Cardiac muscle cell (in vitro differentiated cells and primary cell): ENCODE data around the gene SP100. TPM values are rescaled to one million over a fixed set of nuclear protein-coding genes. Genes with fewer than 3 reads are reported as not detected.

ENCODE experiments used
- DNase-seq, 2 donors: peaks; one replicate each; pipeline versions ENCODE4 v3.0.0 to v3.0.0-alpha.2; 2010 to 2017; ENCODE audit warnings: low read depth in 1 of 2, low spot score in 1 of 2
- H3K27ac ChIP-seq: fragments of 200-600 bp; sonication (generic); 2 replicates; pipeline ENCODE4 v1.5.1; 2016
- H3K27me3 ChIP-seq: fragments of 200-600 bp; sonication (generic); 2 replicates; pipeline ENCODE4 v1.6.0; 2016; ENCODE audit warnings: control low read depth
- H3K36me3 ChIP-seq: fragments of 200-600 bp; sonication (generic); 2 replicates; pipeline ENCODE4 v1.5.1; 2016; ENCODE audit warnings: control low read depth
- H3K4me1 ChIP-seq: fragments of 200-600 bp; sonication (generic); 2 replicates; pipeline ENCODE4 v1.8.1; 2017; ENCODE audit warnings: low read depth, mild to moderate bottlenecking, mixed run types
- H3K4me3 ChIP-seq: fragments of 200-600 bp; sonication (generic); 2 replicates; pipeline ENCODE4 v1.5.1; 2016; ENCODE audit warnings: mild to moderate bottlenecking
- H3K9me3 ChIP-seq: fragments of 200-600 bp; sonication (generic); 2 replicates; pipeline ENCODE4 v1.5.1; 2017; ENCODE audit warnings: low read depth, mild to moderate bottlenecking, control low read depth
- polyA plus RNA-seq: library from polyadenylated mRNA; unstranded; fragments of >200 nt; fragmentation: Nextera tagmentation; extraction: Ambion mirVana; gene quantifications from 2 replicates; pipeline ENCODE4 v1.2.1, GENCODE V29; 2016
- total RNA-seq: library from RNA; depleted of rRNA; stranded (reverse); fragments of >200 nt; gene quantifications from 2 replicates; pipeline ENCODE4 v1.2.3, GENCODE V29; 2016
- TF ChIP-seq, protein P1 (sequence below): IDR thresholded peaks from 2 replicates; pipeline ENCODE4 v1.5.1; 2012; ENCODE audit warnings: low read depth, mild to moderate bottlenecking, low read length

SP100 gene
- total and polyA plus RNA-seq, 2 experiments from 2014 or later: 2.0 TPM; not detected in 1

DNA sequence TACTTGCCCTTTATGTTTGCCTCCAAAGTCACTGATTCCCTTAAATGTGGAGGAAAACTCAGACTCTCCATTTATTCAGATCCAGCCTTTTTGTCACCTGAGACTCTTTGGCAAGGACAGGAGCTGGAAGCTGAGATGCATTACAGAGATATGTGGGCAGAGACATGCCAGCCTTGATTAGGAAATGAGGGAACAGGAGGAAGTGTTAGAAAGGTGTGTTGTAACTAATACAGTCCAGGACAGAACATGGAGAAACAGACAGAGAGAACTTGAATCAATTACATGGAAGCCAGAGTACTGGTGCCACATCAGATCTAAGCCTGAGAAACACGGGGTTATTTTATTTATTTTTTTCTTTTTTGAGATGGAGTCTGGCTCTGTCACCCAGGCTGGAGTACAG is 79.0 kb downstream of the SP100 start:
- Histone ChIP-seq H3K4me1 (no peaks in the 10 kb centered on the region), H3K27ac (no peak overlapping the region), H3K36me3 (no peaks in the 10 kb centered on the region), H3K4me3 (no peak overlapping the region), H3K27me3 (no peaks in the 10 kb centered on the region), H3K9me3 (no peaks in the 10 kb centered on the region)
- TF ChIP-seq, protein P1, sequence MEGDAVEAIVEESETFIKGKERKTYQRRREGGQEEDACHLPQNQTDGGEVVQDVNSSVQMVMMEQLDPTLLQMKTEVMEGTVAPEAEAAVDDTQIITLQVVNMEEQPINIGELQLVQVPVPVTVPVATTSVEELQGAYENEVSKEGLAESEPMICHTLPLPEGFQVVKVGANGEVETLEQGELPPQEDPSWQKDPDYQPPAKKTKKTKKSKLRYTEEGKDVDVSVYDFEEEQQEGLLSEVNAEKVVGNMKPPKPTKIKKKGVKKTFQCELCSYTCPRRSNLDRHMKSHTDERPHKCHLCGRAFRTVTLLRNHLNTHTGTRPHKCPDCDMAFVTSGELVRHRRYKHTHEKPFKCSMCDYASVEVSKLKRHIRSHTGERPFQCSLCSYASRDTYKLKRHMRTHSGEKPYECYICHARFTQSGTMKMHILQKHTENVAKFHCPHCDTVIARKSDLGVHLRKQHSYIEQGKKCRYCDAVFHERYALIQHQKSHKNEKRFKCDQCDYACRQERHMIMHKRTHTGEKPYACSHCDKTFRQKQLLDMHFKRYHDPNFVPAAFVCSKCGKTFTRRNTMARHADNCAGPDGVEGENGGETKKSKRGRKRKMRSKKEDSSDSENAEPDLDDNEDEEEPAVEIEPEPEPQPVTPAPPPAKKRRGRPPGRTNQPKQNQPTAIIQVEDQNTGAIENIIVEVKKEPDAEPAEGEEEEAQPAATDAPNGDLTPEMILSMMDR: no peak
- DNase-seq: no peak

DNA sequence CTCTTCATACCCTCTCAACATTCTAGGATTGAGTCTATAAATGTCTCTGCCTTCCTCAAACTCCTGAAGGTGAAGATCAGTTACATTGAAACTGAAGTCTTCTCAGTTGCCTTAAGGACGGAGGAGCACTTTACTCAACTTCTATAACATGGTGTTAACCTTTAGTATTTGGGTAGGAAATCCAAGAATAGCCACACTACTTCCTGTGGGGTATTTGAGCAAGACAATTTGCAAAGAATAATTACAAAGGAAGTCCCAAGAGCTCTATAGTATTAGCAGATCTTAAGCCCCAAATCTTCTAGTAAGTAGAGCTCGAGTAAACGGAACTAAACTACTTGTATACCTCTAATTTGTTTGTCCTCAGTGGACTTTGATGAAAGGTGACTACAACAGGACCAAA is 80.9 kb downstream of the SP100 start:
- H3K4me1 ChIP-seq: no peaks in the 10 kb centered on the region
- DNase-seq: no peak

DNA sequence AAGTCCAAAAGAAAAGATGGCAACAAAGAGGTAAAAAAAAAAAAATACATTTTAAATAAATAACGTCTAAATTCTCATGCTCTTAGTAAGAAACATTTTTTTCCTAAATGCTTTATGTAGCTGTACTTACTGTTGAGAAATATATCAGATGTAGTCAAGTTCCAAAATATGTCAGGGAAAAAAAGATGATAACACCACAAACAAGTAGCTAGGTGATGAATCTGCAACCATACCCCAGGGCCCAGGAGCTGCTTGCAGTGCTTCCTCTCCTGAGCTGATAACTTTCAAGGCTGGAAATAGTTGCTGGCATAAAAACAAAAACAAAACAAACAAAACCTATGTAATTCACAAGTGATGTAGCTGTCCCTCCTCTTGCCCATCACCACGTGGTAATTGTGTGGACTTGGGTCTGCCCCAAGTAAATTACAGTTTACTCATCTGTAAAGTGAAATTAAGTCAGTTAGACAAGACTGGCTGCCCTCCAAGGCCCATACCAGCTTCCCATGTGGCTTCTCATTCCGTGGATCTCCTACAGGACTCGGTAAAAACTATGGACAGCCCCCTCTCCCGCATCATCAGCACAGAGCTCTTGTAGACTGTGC is 82.6 kb downstream of the SP100 start:
- no peak overlapping the region for H3K27ac ChIP-seq
- H3K27me3 ChIP-seq: no peaks in the 10 kb centered on the region
- H3K36me3 ChIP-seq: no peaks in the 10 kb centered on the region
- H3K4me3 ChIP-seq: no peak overlapping the region
- TF ChIP-seq, protein P1: no peak
- no peaks in the 10 kb centered on the region for H3K4me1 ChIP-seq
- peak in 1 of 2 donors; percentile 5 for DNase-seq
- no peaks in the 10 kb centered on the region for H3K9me3 ChIP-seq

More for the DNA sequence above, 80.9 kb downstream of the SP100 start:
- H3K27ac ChIP-seq: no peak overlapping the region
- no peaks in the 10 kb centered on the region for H3K36me3 ChIP-seq
- TF ChIP-seq, protein P1: no peak
- no peak overlapping the region for H3K4me3 ChIP-seq
- H3K27me3 ChIP-seq: no peaks in the 10 kb centered on the region
- no peaks in the 10 kb centered on the region for H3K9me3 ChIP-seq

DNA sequence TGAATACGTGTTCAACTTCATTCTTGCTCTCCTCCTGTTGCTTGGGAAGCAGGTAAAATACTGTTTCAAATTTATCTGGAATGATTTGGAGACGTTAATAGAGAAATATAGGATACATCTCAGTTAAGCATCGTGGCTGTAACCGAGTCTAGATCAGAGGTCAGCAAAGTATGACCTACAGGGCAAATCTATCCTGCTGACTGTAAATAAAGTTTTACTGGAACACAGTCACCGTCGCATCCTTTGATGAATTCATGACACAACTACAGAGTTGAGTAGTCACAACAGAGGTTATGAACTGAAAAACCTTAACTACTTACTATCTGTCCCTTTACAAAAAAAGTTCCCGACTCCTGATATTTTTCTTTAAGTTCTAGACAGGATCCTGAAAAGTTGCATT is 86.6 kb downstream of the SP100 start:
- H3K4me1 ChIP-seq: no peaks in the 10 kb centered on the region
- no peak for DNase-seq
- no peaks in the 10 kb centered on the region for H3K27me3 ChIP-seq
- TF ChIP-seq, protein P1: no peak
- no peak overlapping the region for H3K27ac ChIP-seq
- no peak overlapping the region for H3K4me3 ChIP-seq
- no peaks in the 10 kb centered on the region for H3K9me3 ChIP-seq
- H3K36me3 ChIP-seq: no peaks in the 10 kb centered on the region

DNA sequence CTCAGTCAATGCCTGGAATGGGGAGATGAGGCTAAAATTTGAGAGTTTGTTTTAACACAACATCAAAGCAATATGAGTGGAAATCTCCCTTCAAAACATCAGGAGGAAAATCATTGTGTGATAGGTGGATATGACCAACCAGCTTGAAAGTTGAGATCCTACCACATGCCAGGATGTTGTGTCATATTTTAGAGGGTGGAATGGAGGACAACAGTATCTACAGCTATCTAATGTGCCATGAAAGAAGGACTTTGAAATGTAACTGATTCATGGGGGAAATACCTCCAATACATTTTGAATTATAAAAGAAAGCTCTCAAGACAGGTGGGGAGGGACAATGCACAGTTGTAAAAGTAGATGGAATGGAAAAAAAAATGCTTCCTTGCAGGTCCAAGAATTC is 87.8 kb downstream of the SP100 start:
- H3K27ac ChIP-seq: no peak overlapping the region
- TF ChIP-seq, protein P1: no peak
- H3K27me3 ChIP-seq: no peaks in the 10 kb centered on the region
- H3K9me3 ChIP-seq: no peaks in the 10 kb centered on the region
- H3K4me1 ChIP-seq: no peaks in the 10 kb centered on the region
- no peak for DNase-seq
- H3K36me3 ChIP-seq: no peaks in the 10 kb centered on the region
- no peak overlapping the region for H3K4me3 ChIP-seq

DNA sequence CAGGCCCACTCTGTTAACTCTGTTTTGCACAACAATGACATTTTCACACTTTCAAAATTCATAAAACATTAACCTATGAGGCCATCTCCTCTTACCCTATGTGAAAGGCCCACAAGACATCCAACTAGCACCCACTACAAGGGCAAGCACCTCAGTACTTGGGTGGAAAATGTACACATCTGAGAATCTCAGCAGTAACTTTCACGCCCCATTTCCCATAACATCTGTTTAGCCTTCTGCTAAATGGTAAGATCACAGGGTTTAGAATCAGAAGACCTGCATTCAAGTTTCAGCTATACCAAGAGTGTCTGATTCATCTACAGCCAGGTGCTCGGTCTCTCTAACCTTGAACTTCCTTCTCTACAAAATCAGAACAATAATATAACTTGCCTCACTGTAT is 89.2 kb downstream of the SP100 start:
- TF ChIP-seq, protein P1: no peak
- no peak for DNase-seq

More for the DNA sequence above, 89.2 kb downstream of the SP100 start:
- Histone ChIP-seq H3K36me3 (no peaks in the 10 kb centered on the region), H3K27ac (no peak overlapping the region), H3K4me1 (no peaks in the 10 kb centered on the region), H3K4me3 (no peak overlapping the region), H3K9me3 (no peaks in the 10 kb centered on the region), H3K27me3 (no peaks in the 10 kb centered on the region)
